ENCODE results near the gene MIPOL1. TPM values are rescaled to one million over a fixed set of nuclear protein-coding genes. Genes with fewer than 3 reads are reported as not detected.
"Not testable (repeated sequence)": the region's sequence is repeated elsewhere in the genome, so short reads cannot be mapped to it uniquely, and the experiment has no call there.

MIPOL1 gene
- total RNA-seq, 4 donors from 2014 or later = 11.4 to 25.7 (median 18.9) TPM

- H3K27ac ChIP-seq = no peak overlapping the region
- H3K4me3 ChIP-seq = no peak overlapping the region
- H3K36me3 ChIP-seq = no peaks in the 10 kb centered on the region
- 8 to 11% methylated on average over 1 of the region's 1 CpG for WGBS, 2 donors
- DNase-seq (ENCODE audit: low spot score in 2 of 2) = peak in 1 of 2 donors; percentile 52
- H3K9me3 ChIP-seq = no peaks in the 10 kb centered on the region
- no peaks in the 10 kb centered on the region for H3K27me3 ChIP-seq
- TF ChIP-seq EP300 (IDR thresholded peaks at IDR 0.05) (no peak), CTCF (IDR thresholded peaks at IDR 0.05) (peak; percentile 33 to 51 (median 44))
- H3K4me1 ChIP-seq = no peaks in the 10 kb centered on the region
Observed at GRCh38 chr14:37232907-37233481, 35.3 kb downstream of the MIPOL1 start.

GRCh38 chr14:37234222-37234621 is 36.5 kb downstream of the MIPOL1 start:
- no peak for TF ChIP-seq POLR2A (IDR thresholded peaks at IDR 0.05)
- no peak for TF ChIP-seq EP300 (IDR thresholded peaks at IDR 0.05)
- no peak for TF ChIP-seq CTCF (IDR thresholded peaks at IDR 0.05)
- no peaks in the 10 kb centered on the region for H3K9me3 ChIP-seq

GRCh38 chr14:37236044-37236443 is 38.3 kb downstream of the MIPOL1 start:
- not testable (repeated sequence) for DNase-seq (ENCODE audit: low spot score in 2 of 2); H3K9me3 ChIP-seq; H3K4me1 ChIP-seq; H3K27me3 ChIP-seq; H3K27ac ChIP-seq; H3K4me3 ChIP-seq; H3K36me3 ChIP-seq
- 93 to 97% methylated on average over 4 of the region's 4 CpGs for WGBS, 2 donors

More at GRCh38 chr14:37234222-37234621, 36.5 kb downstream of the MIPOL1 start:
- Histone ChIP-seq H3K36me3 (no peaks in the 10 kb centered on the region), H3K4me1 (no peaks in the 10 kb centered on the region), H3K27ac (no peak overlapping the region), H3K4me3 (no peak overlapping the region), H3K27me3 (no peaks in the 10 kb centered on the region)
- no peak for DNase-seq (ENCODE audit: low spot score in 2 of 2)
- 92 to 95% methylated on average over 3 of the region's 3 CpGs for WGBS, 2 donors

- H3K27ac ChIP-seq = no peak overlapping the region
- H3K9me3 ChIP-seq = no peaks in the 10 kb centered on the region
- TF ChIP-seq CTCF (IDR thresholded peaks at IDR 0.05) (no peak), EP300 (IDR thresholded peaks at IDR 0.05) (no peak), POLR2A (IDR thresholded peaks at IDR 0.05) (no peak)
- H3K36me3 ChIP-seq = no peaks in the 10 kb centered on the region
- no peaks in the 10 kb centered on the region for H3K4me1 ChIP-seq
- H3K4me3 ChIP-seq = no peak overlapping the region
- no peaks in the 10 kb centered on the region for H3K27me3 ChIP-seq
- DNase-seq (ENCODE audit: low spot score in 2 of 2) = no peak
Observed at GRCh38 chr14:37237094-37237493, 39.4 kb downstream of the MIPOL1 start.

- WGBS, 2 donors = 49 to 63% methylated on average over 5 of the region's 5 CpGs
- no peaks in the 10 kb centered on the region for H3K4me1 ChIP-seq
- no peaks in the 10 kb centered on the region for H3K9me3 ChIP-seq
- no peak for DNase-seq (ENCODE audit: low spot score in 2 of 2)
- H3K36me3 ChIP-seq = no peaks in the 10 kb centered on the region
- TF ChIP-seq CTCF (IDR thresholded peaks at IDR 0.05) (no peak), EP300 (IDR thresholded peaks at IDR 0.05) (no peak), POLR2A (IDR thresholded peaks at IDR 0.05) (no peak)
- H3K27ac ChIP-seq = no peak overlapping the region
- H3K4me3 ChIP-seq = no peak overlapping the region
- H3K27me3 ChIP-seq = no peaks in the 10 kb centered on the region
Observed at GRCh38 chr14:37237735-37238200, 40.0 kb downstream of the MIPOL1 start.

GRCh38 chr14:37241198-37241597 is 43.5 kb downstream of the MIPOL1 start:
- no peaks in the 10 kb centered on the region for H3K27me3 ChIP-seq
- 92 to 93% methylated on average over 4 of the region's 4 CpGs for WGBS, 2 donors

More at GRCh38 chr14:37241198-37241597, 43.5 kb downstream of the MIPOL1 start:
- no peak for DNase-seq (ENCODE audit: low spot score in 2 of 2)
- no peak for TF ChIP-seq EP300 (IDR thresholded peaks at IDR 0.05)
- TF ChIP-seq CTCF (IDR thresholded peaks at IDR 0.05) = no peak
- no peak for TF ChIP-seq POLR2A (IDR thresholded peaks at IDR 0.05)
- H3K9me3 ChIP-seq = no peaks in the 10 kb centered on the region
- no peaks in the 10 kb centered on the region for H3K4me1 ChIP-seq
- no peaks in the 10 kb centered on the region for H3K36me3 ChIP-seq
- no peak overlapping the region for H3K4me3 ChIP-seq
- no peak overlapping the region for H3K27ac ChIP-seq

Measured in tibial nerve (tissue), 4 donors.